SK-N-SH treated with all-trans-retinoic acid at 6 μM for 48 hours (cell line): Measurements from ENCODE around the gene ABRAXAS1.

ENCODE experiments used
- ATAC-seq: fragments of 200-7000 bp; cut with Tn5 transposase; 3 replicates; pipeline ENCODE4 v1.9.1; 2020; ENCODE audit warnings: mild to moderate bottlenecking, moderate library complexity
- BACH2 ChIP-seq: fragments of 250-450 bp; sonication (Bioruptor Pico); IDR thresholded peaks from 2 replicates; pipeline ENCODE4 v1.9.0; 2021; ENCODE audit warnings: mild to moderate bottlenecking, borderline replicate concordance
- CREB5 ChIP-seq: fragments of 250-450 bp; sonication (Bioruptor Pico); IDR thresholded peaks from 2 replicates; pipeline ENCODE4 v1.5.1; 2020; ENCODE audit warnings: low read depth, mild to moderate bottlenecking, moderate library complexity
- CSDC2 ChIP-seq: fragments of 250-450 bp; sonication (Bioruptor Pico); IDR thresholded peaks from 2 replicates; pipeline ENCODE4 v1.5.0; 2020; ENCODE audit warnings: mild to moderate bottlenecking, moderate library complexity
- ESRRG ChIP-seq: fragments of 250-450 bp; sonication (Bioruptor Pico); IDR thresholded peaks from 2 replicates; pipeline ENCODE4 v1.6.1; 2021; ENCODE audit warnings: mild to moderate bottlenecking
- GLIS3 ChIP-seq: fragments of 250-450 bp; sonication (Bioruptor Pico); IDR thresholded peaks from 2 replicates; pipeline ENCODE4 v1.5.0; 2020; ENCODE audit warnings: mild to moderate bottlenecking, moderate library complexity
- ISL1 ChIP-seq: fragments of 250-450 bp; sonication (Bioruptor Pico); IDR thresholded peaks from 2 replicates; pipeline ENCODE4 v2.1.2; 2022; ENCODE audit warnings: mild to moderate bottlenecking, moderate library complexity
- OSR1 ChIP-seq: fragments of 250-450 bp; sonication (Bioruptor Pico); IDR thresholded peaks from 2 replicates; pipeline ENCODE4 v1.8.0; 2022; ENCODE audit warnings: moderate library complexity, mild to moderate bottlenecking, inconsistent platforms
- PPARA ChIP-seq: fragments of 250-450 bp; sonication (Bioruptor Pico); IDR thresholded peaks from 2 replicates; pipeline ENCODE4 v1.5.0; 2020; ENCODE audit warnings: mild to moderate bottlenecking, borderline replicate concordance
- RARB ChIP-seq: fragments of 250-450 bp; sonication (Bioruptor Pico); IDR thresholded peaks from 2 replicates; pipeline ENCODE4 v1.8.0; 2021; ENCODE audit warnings: mild to moderate bottlenecking, moderate library complexity
- TCF4 ChIP-seq: fragments of 250-450 bp; sonication (Bioruptor Pico); IDR thresholded peaks from 2 replicates; pipeline ENCODE4 v1.8.0; 2021; ENCODE audit warnings: mild to moderate bottlenecking, moderate library complexity, borderline replicate concordance
- TOX ChIP-seq: fragments of 250-450 bp; sonication (Bioruptor Pico); IDR thresholded peaks from 2 replicates; pipeline ENCODE4 v1.8.0; 2021; ENCODE audit warnings: mild to moderate bottlenecking, moderate library complexity, borderline replicate concordance
- TSHZ2 ChIP-seq: fragments of 250-450 bp; sonication (Bioruptor Pico); IDR thresholded peaks from 2 replicates; pipeline ENCODE4 v1.5.0; 2020; ENCODE audit warnings: mild to moderate bottlenecking, moderate library complexity
- ZC3H10 ChIP-seq: fragments of 250-450 bp; sonication (Bioruptor Pico); IDR thresholded peaks from 2 replicates; pipeline ENCODE4 v1.5.1; 2021; ENCODE audit warnings: mild to moderate bottlenecking, moderate library complexity
- ZFP3 ChIP-seq: fragments of 250-450 bp; sonication (Bioruptor Pico); IDR thresholded peaks from 2 replicates; pipeline ENCODE4 v1.5.0; 2020; ENCODE audit warnings: mild to moderate bottlenecking, moderate library complexity
- ZFP30 ChIP-seq: fragments of 450-650 bp; formaldehyde crosslinking; IDR thresholded peaks from 2 replicates; pipeline ENCODE4 v1.5.0; 2022; ENCODE audit warnings: mild to moderate bottlenecking, moderate library complexity
- ZNF565 ChIP-seq: fragments of 450-650 bp; formaldehyde crosslinking; conservative IDR thresholded peaks from 2 replicates; pipeline ENCODE4 v1.5.0; 2020; ENCODE audit warnings: low read depth, mild to moderate bottlenecking, moderate library complexity
- ZNF70 ChIP-seq: fragments of 450-650 bp; formaldehyde crosslinking; IDR thresholded peaks from 2 replicates; pipeline ENCODE4 v1.5.0; 2020; ENCODE audit warnings: mild to moderate bottlenecking, moderate library complexity
- TF ChIP-seq, protein P1 (sequence below): fragments of 250-450 bp; sonication (Bioruptor Pico); IDR thresholded peaks from 2 replicates; pipeline ENCODE4 v1.8.0; 2021; ENCODE audit warnings: low read depth, mild to moderate bottlenecking, moderate library complexity, borderline replicate concordance
- TF ChIP-seq, protein P2 (sequence below): fragments of 250-450 bp; sonication (Bioruptor Pico); IDR thresholded peaks from 2 replicates; pipeline ENCODE4 v1.8.0; 2020; ENCODE audit warnings: mild to moderate bottlenecking, moderate library complexity, borderline replicate concordance

ABRAXAS1 gene

DNA sequence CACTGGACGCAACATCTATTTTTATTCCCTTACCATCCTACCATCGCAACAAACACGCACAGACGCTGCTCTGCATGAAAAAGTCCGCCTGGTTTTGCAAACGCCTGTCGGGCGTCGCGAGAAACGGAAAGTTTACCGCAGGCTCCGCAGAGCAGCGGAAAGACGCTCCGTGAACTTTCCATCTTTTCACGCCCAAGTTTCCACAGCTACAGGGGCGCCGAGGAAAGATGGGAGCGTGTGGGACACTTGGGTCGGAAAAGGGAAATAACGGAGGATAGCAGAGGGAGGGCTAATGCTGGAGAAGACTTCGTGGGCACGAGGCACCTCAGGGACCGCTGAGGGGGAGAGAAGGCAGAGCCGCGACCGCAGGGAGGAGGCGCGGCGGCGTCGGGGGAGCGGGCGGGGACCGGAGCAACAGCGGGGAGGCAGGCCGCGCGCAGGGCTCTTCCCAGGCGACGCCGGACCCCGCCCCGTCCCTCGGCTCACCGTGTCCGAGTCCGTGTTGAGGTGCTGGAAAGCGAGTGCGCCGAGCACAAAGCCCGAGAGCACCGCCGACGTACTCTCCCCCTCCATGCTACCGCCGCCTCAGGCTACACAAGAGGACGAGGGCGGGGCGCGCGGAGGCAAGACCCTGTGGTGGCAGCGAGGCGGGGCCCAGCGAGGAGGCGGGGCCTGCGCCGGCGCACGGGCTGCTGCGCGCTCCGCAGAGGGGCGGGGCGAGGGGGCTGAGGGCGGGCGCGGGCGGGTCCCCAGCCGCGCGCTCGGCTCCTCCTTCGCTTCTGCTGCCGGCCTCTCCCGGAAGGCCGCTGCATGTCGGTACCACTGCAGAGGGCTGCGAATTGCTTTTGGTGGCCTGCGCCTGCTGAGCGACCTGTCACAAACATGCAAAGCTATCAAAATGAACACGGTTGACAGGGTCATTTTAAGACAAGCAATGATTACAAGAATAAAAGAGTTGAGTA lies at the start of gene ABRAXAS1:
Gene ABRAXAS1, minus strand, starts transcription at position 601 of the 962 bp plus-strand sequence. Its CDS starts 28 bp downstream, at position 573.
- no peak for TF ChIP-seq PPARA (CRISPR knock-in tag)
- TF ChIP-seq RARB (CRISPR knock-in tag): no peak
- TF ChIP-seq ZFP30: no peak
- 0 out of 2 replicates have a peak, but pooled peaks have one; percentile 28 for TF ChIP-seq TSHZ2 (CRISPR knock-in tag)
- no peak for TF ChIP-seq ZFP3 (CRISPR knock-in tag)
- TF ChIP-seq CSDC2 (CRISPR knock-in tag): 0 out of 2 replicates have a peak, but pooled peaks have one; percentile 33
- no peak for TF ChIP-seq OSR1 (CRISPR knock-in tag)
- no peak for TF ChIP-seq GLIS3
- no peak for TF ChIP-seq ZNF70 (CRISPR knock-in tag)
- TF ChIP-seq, protein P1, sequence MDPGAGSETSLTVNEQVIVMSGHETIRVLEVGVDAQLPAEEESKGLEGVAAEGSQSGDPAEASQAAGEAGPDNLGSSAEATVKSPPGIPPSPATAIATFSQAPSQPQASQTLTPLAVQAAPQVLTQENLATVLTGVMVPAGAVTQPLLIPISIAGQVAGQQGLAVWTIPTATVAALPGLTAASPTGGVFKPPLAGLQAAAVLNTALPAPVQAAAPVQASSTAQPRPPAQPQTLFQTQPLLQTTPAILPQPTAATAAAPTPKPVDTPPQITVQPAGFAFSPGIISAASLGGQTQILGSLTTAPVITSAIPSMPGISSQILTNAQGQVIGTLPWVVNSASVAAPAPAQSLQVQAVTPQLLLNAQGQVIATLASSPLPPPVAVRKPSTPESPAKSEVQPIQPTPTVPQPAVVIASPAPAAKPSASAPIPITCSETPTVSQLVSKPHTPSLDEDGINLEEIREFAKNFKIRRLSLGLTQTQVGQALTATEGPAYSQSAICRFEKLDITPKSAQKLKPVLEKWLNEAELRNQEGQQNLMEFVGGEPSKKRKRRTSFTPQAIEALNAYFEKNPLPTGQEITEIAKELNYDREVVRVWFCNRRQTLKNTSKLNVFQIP (CRISPR knock-in tag): no peak
- no peak for TF ChIP-seq TOX (CRISPR knock-in tag)
- TF ChIP-seq CREB5 (CRISPR knock-in tag): no peak
- no peak for TF ChIP-seq ISL1 (CRISPR knock-in tag)
- TF ChIP-seq, protein P2, sequence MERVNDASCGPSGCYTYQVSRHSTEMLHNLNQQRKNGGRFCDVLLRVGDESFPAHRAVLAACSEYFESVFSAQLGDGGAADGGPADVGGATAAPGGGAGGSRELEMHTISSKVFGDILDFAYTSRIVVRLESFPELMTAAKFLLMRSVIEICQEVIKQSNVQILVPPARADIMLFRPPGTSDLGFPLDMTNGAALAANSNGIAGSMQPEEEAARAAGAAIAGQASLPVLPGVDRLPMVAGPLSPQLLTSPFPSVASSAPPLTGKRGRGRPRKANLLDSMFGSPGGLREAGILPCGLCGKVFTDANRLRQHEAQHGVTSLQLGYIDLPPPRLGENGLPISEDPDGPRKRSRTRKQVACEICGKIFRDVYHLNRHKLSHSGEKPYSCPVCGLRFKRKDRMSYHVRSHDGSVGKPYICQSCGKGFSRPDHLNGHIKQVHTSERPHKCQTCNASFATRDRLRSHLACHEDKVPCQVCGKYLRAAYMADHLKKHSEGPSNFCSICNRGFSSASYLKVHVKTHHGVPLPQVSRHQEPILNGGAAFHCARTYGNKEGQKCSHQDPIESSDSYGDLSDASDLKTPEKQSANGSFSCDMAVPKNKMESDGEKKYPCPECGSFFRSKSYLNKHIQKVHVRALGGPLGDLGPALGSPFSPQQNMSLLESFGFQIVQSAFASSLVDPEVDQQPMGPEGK (CRISPR knock-in tag): no peak
- no peak for TF ChIP-seq ZNF565
- TF ChIP-seq ESRRG (CRISPR knock-in tag): no peak
- TF ChIP-seq ZC3H10 (CRISPR knock-in tag): no peak
- ATAC-seq: peak; percentile 96

GRCh38 chr4:83527671-83528070 lies 42.8 kb upstream of the ABRAXAS1 start:
- TF ChIP-seq TCF4 (no peak), PPARA (CRISPR knock-in tag) (no peak), BACH2 (CRISPR knock-in tag) (no peak), ZNF70 (CRISPR knock-in tag) (no peak), ZNF565 (no peak), TSHZ2 (CRISPR knock-in tag) (no peak), ZC3H10 (CRISPR knock-in tag) (no peak)
- TF ChIP-seq, protein P1 (CRISPR knock-in tag): no peak
- TF ChIP-seq, protein P2 (CRISPR knock-in tag): no peak

More at GRCh38 chr4:83527671-83528070, 42.8 kb upstream of the ABRAXAS1 start:
- ATAC-seq: no peak
